DND-41 (cell line): Measurements from ENCODE around the gene PPP1R1C.

Experiments
- EZH2 ChIP-seq: IDR thresholded peaks from 3 replicates; pipeline ENCODE4 v1.6.1; 2012; ENCODE audit warnings: borderline replicate concordance, low read depth, mild to moderate bottlenecking, moderate library complexity, low read length, inconsistent platforms; ENCODE audit not compliant: severe bottlenecking
- TF ChIP-seq, protein P1 (sequence below): IDR thresholded peaks from 2 replicates; pipeline ENCODE4 v1.5.1; 2012; ENCODE audit warnings: borderline replicate concordance, low read length, moderate library complexity, mild to moderate bottlenecking; ENCODE audit not compliant: poor library complexity, severe bottlenecking; ENCODE audit errors: extremely low read depth

DNA sequence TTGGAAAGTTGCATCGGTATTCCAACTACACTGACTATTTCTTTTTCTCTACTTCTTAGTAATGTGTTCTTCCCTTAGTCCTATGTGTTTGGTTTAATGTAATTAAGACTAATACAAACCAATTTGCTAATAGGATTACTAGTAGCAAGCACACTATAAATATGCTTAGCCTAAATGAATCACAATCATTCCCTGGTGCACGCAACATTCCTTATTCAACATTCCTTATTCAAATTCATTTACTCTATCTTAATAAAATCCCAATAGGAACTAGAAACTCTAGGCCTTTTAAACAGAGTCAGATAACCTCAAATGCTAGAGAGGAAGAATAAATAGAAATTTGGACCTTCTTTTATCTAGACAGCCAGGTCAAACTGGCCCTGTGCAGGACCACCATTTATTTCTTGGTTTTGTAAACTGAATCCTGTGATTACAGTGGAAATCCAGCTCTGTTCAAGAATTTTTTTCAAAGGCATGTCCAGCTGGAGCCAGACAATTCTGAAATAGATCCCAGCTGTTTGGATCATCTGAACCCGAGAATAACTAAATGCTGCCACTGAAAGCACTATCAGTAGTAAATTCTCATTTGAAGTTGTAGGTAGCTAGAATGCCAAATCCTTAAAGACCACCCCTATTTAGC is 103.1 kb downstream of the PPP1R1C start:
- TF ChIP-seq, protein P1, sequence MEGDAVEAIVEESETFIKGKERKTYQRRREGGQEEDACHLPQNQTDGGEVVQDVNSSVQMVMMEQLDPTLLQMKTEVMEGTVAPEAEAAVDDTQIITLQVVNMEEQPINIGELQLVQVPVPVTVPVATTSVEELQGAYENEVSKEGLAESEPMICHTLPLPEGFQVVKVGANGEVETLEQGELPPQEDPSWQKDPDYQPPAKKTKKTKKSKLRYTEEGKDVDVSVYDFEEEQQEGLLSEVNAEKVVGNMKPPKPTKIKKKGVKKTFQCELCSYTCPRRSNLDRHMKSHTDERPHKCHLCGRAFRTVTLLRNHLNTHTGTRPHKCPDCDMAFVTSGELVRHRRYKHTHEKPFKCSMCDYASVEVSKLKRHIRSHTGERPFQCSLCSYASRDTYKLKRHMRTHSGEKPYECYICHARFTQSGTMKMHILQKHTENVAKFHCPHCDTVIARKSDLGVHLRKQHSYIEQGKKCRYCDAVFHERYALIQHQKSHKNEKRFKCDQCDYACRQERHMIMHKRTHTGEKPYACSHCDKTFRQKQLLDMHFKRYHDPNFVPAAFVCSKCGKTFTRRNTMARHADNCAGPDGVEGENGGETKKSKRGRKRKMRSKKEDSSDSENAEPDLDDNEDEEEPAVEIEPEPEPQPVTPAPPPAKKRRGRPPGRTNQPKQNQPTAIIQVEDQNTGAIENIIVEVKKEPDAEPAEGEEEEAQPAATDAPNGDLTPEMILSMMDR: no peak
- TF ChIP-seq EZH2: no peak
